ENCODE data around the gene FAM200A. TPM values are rescaled to one million over a fixed set of nuclear protein-coding genes. Genes with fewer than 3 reads are reported as not detected.

Gene FAM200A
- total and polyA plus RNA-seq, 2 of the 8 experiments (the other 6 are each of a cell fraction or from before 2014, with no cell fraction given), result 4.3 to 7.5 TPM

DNA sequence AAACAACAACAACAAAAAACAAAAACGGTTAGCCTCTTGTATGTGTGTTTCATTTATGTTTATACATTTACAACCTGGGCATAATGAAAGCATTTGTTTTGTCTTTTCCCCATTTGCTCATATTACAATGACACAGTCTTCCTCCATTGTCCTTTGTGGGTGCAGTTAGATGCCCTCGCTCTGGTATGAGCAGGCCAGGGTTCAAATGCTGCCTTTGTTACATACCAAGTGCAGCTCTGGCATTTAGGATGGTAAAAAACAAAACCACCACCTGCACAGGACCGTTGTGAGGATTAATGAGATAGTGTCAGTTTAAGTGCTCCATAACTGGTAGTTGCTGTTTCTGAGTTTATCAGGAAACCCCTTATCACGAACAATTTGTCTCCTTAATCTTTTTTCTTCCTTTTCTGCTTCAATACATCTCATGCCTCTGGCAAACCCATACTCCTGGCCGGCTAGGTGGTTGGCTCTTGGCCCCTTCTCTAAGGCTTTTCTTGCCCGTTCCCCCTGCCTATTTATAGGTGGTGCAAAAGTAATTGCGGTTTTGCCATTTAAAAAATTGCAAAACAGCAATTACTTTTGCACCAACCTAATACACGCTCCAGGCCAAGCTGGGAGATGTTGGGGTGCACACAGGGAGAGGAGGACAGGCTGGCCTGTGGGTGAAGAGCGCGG lies 27.5 kb upstream of the FAM200A start (continued):
- TF ChIP-seq HDAC6 (IDR thresholded peaks at IDR 0.05; ENCODE audit: low read depth, low read length), result no peak
- no peak for TF ChIP-seq POLR2A (IDR thresholded peaks at IDR 0.05; ENCODE audit: control extremely low read depth in 1 of 2, low read depth in 2 of 2, low read length in 2 of 2)
- no peak for TF ChIP-seq GTF2F1 (IDR thresholded peaks at IDR 0.05; ENCODE audit: borderline replicate concordance, low read depth, low read length)
- TF ChIP-seq CBX5 (IDR thresholded peaks at IDR 0.05; ENCODE audit: low read depth, low read length), result no peak
- TF ChIP-seq CTBP2 (IDR thresholded peaks at IDR 0.05; ENCODE audit: borderline replicate concordance, insufficient read depth, insufficient read length, low read length), result no peak
- no peak for TF ChIP-seq TEAD4 (IDR thresholded peaks at IDR 0.05; ENCODE audit: low read depth, low read length)
- TF ChIP-seq, protein P1, sequence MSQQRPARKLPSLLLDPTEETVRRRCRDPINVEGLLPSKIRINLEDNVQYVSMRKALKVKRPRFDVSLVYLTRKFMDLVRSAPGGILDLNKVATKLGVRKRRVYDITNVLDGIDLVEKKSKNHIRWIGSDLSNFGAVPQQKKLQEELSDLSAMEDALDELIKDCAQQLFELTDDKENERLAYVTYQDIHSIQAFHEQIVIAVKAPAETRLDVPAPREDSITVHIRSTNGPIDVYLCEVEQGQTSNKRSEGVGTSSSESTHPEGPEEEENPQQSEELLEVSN (IDR thresholded peaks at IDR 0.05), result no peak
- TF ChIP-seq, protein P2, sequence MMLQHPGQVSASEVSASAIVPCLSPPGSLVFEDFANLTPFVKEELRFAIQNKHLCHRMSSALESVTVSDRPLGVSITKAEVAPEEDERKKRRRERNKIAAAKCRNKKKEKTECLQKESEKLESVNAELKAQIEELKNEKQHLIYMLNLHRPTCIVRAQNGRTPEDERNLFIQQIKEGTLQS (IDR thresholded peaks at IDR 0.05; ENCODE audit: insufficient read depth, low read depth, low read length), result no peak
- no peak for TF ChIP-seq SUZ12 (IDR thresholded peaks at IDR 0.05; ENCODE audit: low read length)
- TF ChIP-seq BRCA1 (IDR thresholded peaks at IDR 0.05; ENCODE audit: low read depth, low read length), result no peak

All from H1 (cell line).